Stomach smooth muscle (tissue), 2 donors: Measurements from ENCODE around the gene ARFGAP3.

Source experiments
- H3K27ac ChIP-seq: one replicate; pipeline ENCODE4 v1.7.0; 2013; ENCODE audit warnings: mild to moderate bottlenecking, low read length, inconsistent platforms
- H3K27me3 ChIP-seq, 2 donors: one replicate each; pipeline ENCODE4 v1.7.0; 2013; ENCODE audit warnings: low read length in 2 of 2; ENCODE audit not compliant: insufficient read depth in 2 of 2, control insufficient read depth in 1 of 2
- H3K36me3 ChIP-seq, 2 donors: one replicate each; pipeline ENCODE4 v1.7.0; 2013; ENCODE audit warnings: low read length in 2 of 2; ENCODE audit not compliant: control insufficient read depth in 2 of 2, insufficient read depth in 2 of 2
- H3K4me1 ChIP-seq: one replicate; pipeline ENCODE4 v1.7.0; 2013; ENCODE audit warnings: low read length; ENCODE audit not compliant: control insufficient read depth, insufficient read depth
- H3K4me3 ChIP-seq, 2 donors: one replicate each; pipeline ENCODE4 v1.7.0; 2013; ENCODE audit warnings: low read length in 2 of 2
- H3K9ac ChIP-seq, 2 donors: one replicate each; pipeline ENCODE4 v1.7.0; 2013; ENCODE audit warnings: low read length in 2 of 2, mild to moderate bottlenecking in 1 of 2
- H3K9me3 ChIP-seq, 2 donors: one replicate each; pipeline ENCODE4 v1.7.0; 2013; ENCODE audit warnings: low read length in 2 of 2; ENCODE audit not compliant: control insufficient read depth in 2 of 2
- donor health status: healthy.
- donor health status: Pancreatic carcinoma.

Gene ARFGAP3

GRCh38 chr22:42873356-42873755, 16.3 kb upstream of the ARFGAP3 start:
- H3K27ac ChIP-seq, result no peak overlapping the region
- H3K4me1 ChIP-seq, result peaks cover 12% of the 10 kb centered on the region
- no peaks in the 10 kb centered on the region for H3K9me3 ChIP-seq
- H3K4me3 ChIP-seq, result no peak overlapping the region
- no peaks in the 10 kb centered on the region for H3K27me3 ChIP-seq
- H3K9ac ChIP-seq, result no peak overlapping the region
- peaks cover 48 to 60% of the 10 kb centered on the region in 2 donors for H3K36me3 ChIP-seq

- Histone ChIP-seq H3K27ac (no peak overlapping the region), H3K4me3 (no peak overlapping the region), H3K27me3 (no peaks in the 10 kb centered on the region), H3K36me3 (peaks cover 43 to 57% of the 10 kb centered on the region in 2 donors), H3K9ac (no peak overlapping the region), H3K9me3 (no peaks in the 10 kb centered on the region), H3K4me1 (peaks cover 13% of the 10 kb centered on the region)
Measured at GRCh38 chr22:42872821-42873220, 15.7 kb upstream of the ARFGAP3 start.

GRCh38 chr22:42871146-42872050, 14.3 kb upstream of the ARFGAP3 start:
- Histone ChIP-seq H3K9me3 (no peaks in the 10 kb centered on the region), H3K9ac (no peak overlapping the region), H3K36me3 (peaks cover 34 to 44% of the 10 kb centered on the region in 2 donors), H3K4me1 (peaks cover 18% of the 10 kb centered on the region), H3K27me3 (no peaks in the 10 kb centered on the region), H3K27ac (no peak overlapping the region), H3K4me3 (no peak overlapping the region)

GRCh38 chr22:42869888-42870480, 12.9 kb upstream of the ARFGAP3 start:
- no peak overlapping the region for H3K4me3 ChIP-seq
- H3K27ac ChIP-seq, result no peak overlapping the region
- H3K27me3 ChIP-seq, result no peaks in the 10 kb centered on the region
- H3K4me1 ChIP-seq, result peaks cover 18% of the 10 kb centered on the region
- H3K36me3 ChIP-seq, result peaks cover 29 to 37% of the 10 kb centered on the region in 2 donors
- no peak overlapping the region for H3K9ac ChIP-seq
- no peaks in the 10 kb centered on the region for H3K9me3 ChIP-seq

GRCh38 chr22:42869463-42869862, 12.4 kb upstream of the ARFGAP3 start:
- peak overlapping the region; percentile 64 for H3K27ac ChIP-seq
- H3K27me3 ChIP-seq, result no peaks in the 10 kb centered on the region
- H3K36me3 ChIP-seq, result peaks cover 28 to 36% of the 10 kb centered on the region in 2 donors
- no peak overlapping the region for H3K4me3 ChIP-seq
- H3K9ac ChIP-seq, result no peak overlapping the region
- peaks cover 18% of the 10 kb centered on the region for H3K4me1 ChIP-seq
- H3K9me3 ChIP-seq, result no peaks in the 10 kb centered on the region

GRCh38 chr22:42868751-42869251, 11.7 kb upstream of the ARFGAP3 start:
- Histone ChIP-seq H3K9ac (no peak overlapping the region), H3K36me3 (peaks cover 22 to 31% of the 10 kb centered on the region in 2 donors), H3K9me3 (no peaks in the 10 kb centered on the region), H3K27ac (peak overlapping the region; percentile 64), H3K4me1 (peaks cover 18% of the 10 kb centered on the region), H3K27me3 (no peaks in the 10 kb centered on the region), H3K4me3 (no peak overlapping the region)

- no peak overlapping the region for H3K9ac ChIP-seq
- no peak overlapping the region for H3K27ac ChIP-seq
- H3K36me3 ChIP-seq, result peaks cover 6 to 10% of the 10 kb centered on the region in 2 donors
- H3K4me3 ChIP-seq, result no peak overlapping the region
- H3K27me3 ChIP-seq, result no peaks in the 10 kb centered on the region
- H3K4me1 ChIP-seq, result peaks cover 18% of the 10 kb centered on the region
- H3K9me3 ChIP-seq, result no peaks in the 10 kb centered on the region
Measured at GRCh38 chr22:42866100-42866499, 9.0 kb upstream of the ARFGAP3 start.

GRCh38 chr22:42865536-42865935, 8.5 kb upstream of the ARFGAP3 start:
- no peak overlapping the region for H3K27ac ChIP-seq
- H3K36me3 ChIP-seq, result peaks cover 1 to 4% of the 10 kb centered on the region in 2 donors
- H3K27me3 ChIP-seq, result no peaks in the 10 kb centered on the region
- no peak overlapping the region for H3K4me3 ChIP-seq
- H3K4me1 ChIP-seq, result peaks cover 18% of the 10 kb centered on the region
- H3K9me3 ChIP-seq, result no peaks in the 10 kb centered on the region
- no peak overlapping the region for H3K9ac ChIP-seq

GRCh38 chr22:42863349-42863961, 6.4 kb upstream of the ARFGAP3 start:
- no peak overlapping the region for H3K4me3 ChIP-seq
- no peaks in the 10 kb centered on the region for H3K9me3 ChIP-seq
- no peaks in the 10 kb centered on the region for H3K36me3 ChIP-seq
- H3K27ac ChIP-seq, result no peak overlapping the region
- no peaks in the 10 kb centered on the region for H3K27me3 ChIP-seq
- peaks cover 7% of the 10 kb centered on the region for H3K4me1 ChIP-seq
- H3K9ac ChIP-seq, result no peak overlapping the region

GRCh38 chr22:42862045-42862734, 5.1 kb upstream of the ARFGAP3 start:
- Histone ChIP-seq H3K9me3 (no peaks in the 10 kb centered on the region), H3K36me3 (no peaks in the 10 kb centered on the region), H3K27ac (no peak overlapping the region), H3K9ac (no peak overlapping the region), H3K4me1 (peaks cover 8% of the 10 kb centered on the region), H3K4me3 (no peak overlapping the region), H3K27me3 (no peaks in the 10 kb centered on the region)
